IMR-90 (cell line): ENCODE results near the gene PRKCE. TPM values are rescaled to one million over a fixed set of nuclear protein-coding genes. Genes with fewer than 3 reads are reported as not detected.

ENCODE experiments used
- ATAC-seq: fragments of 200-7000 bp; cut with Tn5 transposase; 2 replicates; pipeline ENCODE4 v1.9.1; 2020; ENCODE audit warnings: low read depth, mild to moderate bottlenecking, moderate library complexity
- BruUV-seq: library from RNA; stranded (reverse); fragments of 400-500 nt; replicated peaks from 2 replicates; lab custom pipeline; 2021; lab: Mats Ljungman, UMichigan
- CTCF ChIA-PET: fragments of 300-600 bp; formaldehyde crosslinking; extraction: SDS; loops from one replicate; lab custom pipeline; 2021; ENCODE audit warnings: antibody characterized with exemption; lab: Yijun Ruan, JAX
- POLR2A ChIA-PET: fragments of 300-600 bp; sonication (Branson Sonifier 250); formaldehyde crosslinking; loops from one replicate; lab custom pipeline; 2022; ENCODE audit warnings: antibody characterized with exemption; ENCODE audit not compliant: unreplicated experiment; lab: Charles Lee
- DNase-seq: peaks from one replicate; pipeline ENCODE4 v3.0.0; 2013
- H2AFZ ChIP-seq: replicated peaks from 2 replicates; pipeline ENCODE3; 2013; ENCODE audit warnings: low read length, mild to moderate bottlenecking; ENCODE audit not compliant: poor library complexity
- H2AK5ac ChIP-seq: 2 replicates; pipeline ENCODE4 v1.6.1; 2013; ENCODE audit warnings: low read depth, low read length, inconsistent platforms
- H2AK9ac ChIP-seq: replicated peaks from 2 replicates; pipeline ENCODE3; 2013; ENCODE audit warnings: mild to moderate bottlenecking, low read depth, low read length, moderate library complexity; ENCODE audit not compliant: poor library complexity
- H2BK120ac ChIP-seq: 2 replicates; pipeline ENCODE4 v1.6.1; 2013; ENCODE audit warnings: low read depth, low read length, inconsistent platforms
- H2BK15ac ChIP-seq: 3 replicates; pipeline ENCODE4 v1.6.1; 2013; ENCODE audit warnings: low read depth, low read length, inconsistent platforms
- H2BK20ac ChIP-seq: 2 replicates; pipeline ENCODE4 v1.6.1; 2013; ENCODE audit warnings: low read depth, mild to moderate bottlenecking, inconsistent platforms, low read length, moderate library complexity
- H2BK5ac ChIP-seq: 2 replicates; pipeline ENCODE4 v1.6.1; 2013; ENCODE audit warnings: mild to moderate bottlenecking, low read depth, low read length, inconsistent platforms; ENCODE audit not compliant: poor library complexity, severe bottlenecking
- H3K14ac ChIP-seq: replicated peaks from 2 replicates; pipeline ENCODE4 v1.6.1; 2013; ENCODE audit warnings: low read depth, low read length, inconsistent platforms
- H3K18ac ChIP-seq: 2 replicates; pipeline ENCODE4 v1.6.1; 2013; ENCODE audit warnings: low read depth, low read length, control low read depth
- H3K23ac ChIP-seq: 2 replicates; pipeline ENCODE4 v1.6.1; 2013; ENCODE audit warnings: low read depth, low read length, inconsistent platforms
- H3K27ac ChIP-seq: 2 replicates; pipeline ENCODE4 v1.5.1; 2013; ENCODE audit warnings: mild to moderate bottlenecking, control low read depth, low read length; ENCODE audit not compliant: insufficient read depth
- H3K27me3 ChIP-seq: 2 replicates; pipeline ENCODE4 v1.6.1; 2013; ENCODE audit warnings: low read length; ENCODE audit not compliant: control insufficient read depth, insufficient read depth
- H3K36me3 ChIP-seq: 2 replicates; pipeline ENCODE4 v1.6.1; 2013; ENCODE audit warnings: low read length, mixed read lengths; ENCODE audit not compliant: control insufficient read depth, insufficient read depth
- H3K4ac ChIP-seq: 2 replicates; pipeline ENCODE4 v1.6.1; 2013; ENCODE audit warnings: low read depth, low read length, inconsistent platforms
- H3K4me1 ChIP-seq: 2 replicates; pipeline ENCODE4 v1.6.1; 2013; ENCODE audit warnings: low read length, mixed read lengths; ENCODE audit not compliant: control insufficient read depth, insufficient read depth
- H3K4me2 ChIP-seq: 2 replicates; pipeline ENCODE4 v1.6.1; 2013; ENCODE audit warnings: low read depth, mild to moderate bottlenecking, control low read depth, low read length, moderate library complexity
- H3K4me3 ChIP-seq: 2 replicates; pipeline ENCODE4 v1.5.1; 2013; ENCODE audit warnings: low read depth, mild to moderate bottlenecking, control low read depth, low read length, moderate library complexity; ENCODE audit not compliant: insufficient read depth
- H3K56ac ChIP-seq: 2 replicates; pipeline ENCODE4 v1.6.1; 2013; ENCODE audit warnings: low read length, inconsistent platforms; ENCODE audit not compliant: insufficient read depth; ENCODE audit errors: extremely low read depth
- H3K79me1 ChIP-seq, 2 experiments: 2 replicates each; pipeline ENCODE4 v1.6.1; 2013; ENCODE audit warnings: low read length in 2 of 2, inconsistent platforms in 1 of 2, low read depth in 1 of 2
- H3K9ac ChIP-seq: 2 replicates; pipeline ENCODE4 v1.6.1; 2013; ENCODE audit warnings: low read depth, low read length, control low read depth
- H3K9me1 ChIP-seq: 2 replicates; pipeline ENCODE4 v1.6.1; 2013; ENCODE audit warnings: low read length, inconsistent platforms; ENCODE audit not compliant: insufficient read depth
- H3K9me3 ChIP-seq: 2 replicates; pipeline ENCODE4 v1.6.1; 2013; ENCODE audit warnings: low read length; ENCODE audit not compliant: control insufficient read depth, insufficient read depth
- H4K20me1 ChIP-seq: 2 replicates; pipeline ENCODE4 v1.6.1; 2013; ENCODE audit warnings: low read length, inconsistent platforms; ENCODE audit not compliant: insufficient read depth
- H4K5ac ChIP-seq: 2 replicates; pipeline ENCODE4 v1.6.1; 2013; ENCODE audit warnings: mild to moderate bottlenecking, low read depth, low read length, control low read depth
- H4K8ac ChIP-seq, 2 experiments: 2 replicates each; pipeline ENCODE4 v1.6.1; 2013; ENCODE audit warnings: low read depth in 2 of 2, low read length in 2 of 2, control low read depth in 1 of 2, inconsistent platforms in 1 of 2
- H4K91ac ChIP-seq: 2 replicates; pipeline ENCODE4 v1.6.1; 2013; ENCODE audit warnings: low read depth, low read length, inconsistent platforms; ENCODE audit not compliant: insufficient read depth
- BHLHE40 ChIP-seq: fragments of 150-350 bp; IDR thresholded peaks from 2 replicates; pipeline ENCODE4 v1.6.1; 2016; ENCODE audit warnings: mild to moderate bottlenecking, low read depth, low read length
- CEBPB ChIP-seq: IDR thresholded peaks from 2 replicates; pipeline ENCODE4 v1.6.1; 2012; ENCODE audit warnings: low read depth, low read length, improper control_type of control experiment
- CHD1 ChIP-seq: IDR thresholded peaks from 2 replicates; pipeline ENCODE4 v1.6.1; 2012; ENCODE audit warnings: low read depth, low read length, improper control_type of control experiment
- FOS ChIP-seq: fragments of 150-350 bp; IDR thresholded peaks from 2 replicates; pipeline ENCODE4 v1.6.1; 2016; ENCODE audit warnings: low read depth, low read length
- MAFK ChIP-seq: IDR thresholded peaks from 2 replicates; pipeline ENCODE4 v1.6.1; 2012; ENCODE audit warnings: low read depth, low read length, improper control_type of control experiment
- MAZ ChIP-seq: IDR thresholded peaks from 2 replicates; pipeline ENCODE4 v1.6.1; 2012; ENCODE audit warnings: low read depth, mild to moderate bottlenecking, low read length, improper control_type of control experiment, moderate library complexity, borderline replicate concordance
- MXI1 ChIP-seq: IDR thresholded peaks from 2 replicates; pipeline ENCODE4 v1.6.1; 2012; ENCODE audit warnings: low read depth, mild to moderate bottlenecking, low read length, moderate library complexity, borderline replicate concordance
- NFE2L2 ChIP-seq: fragments of 150-350 bp; IDR thresholded peaks from 2 replicates; pipeline ENCODE4 v1.6.1; 2016; ENCODE audit warnings: low read depth, mild to moderate bottlenecking, low read length
- POLR2A ChIP-seq: IDR thresholded peaks from 2 replicates; pipeline ENCODE4 v1.6.1; 2012; ENCODE audit warnings: mild to moderate bottlenecking, low read depth, low read length
- RAD21 ChIP-seq: IDR thresholded peaks from 2 replicates; pipeline ENCODE4 v1.6.1; 2012; ENCODE audit warnings: low read length, improper control_type of control experiment
- RCOR1 ChIP-seq: IDR thresholded peaks from 2 replicates; pipeline ENCODE4 v1.6.1; 2012; ENCODE audit warnings: mild to moderate bottlenecking, low read length, improper control_type of control experiment; ENCODE audit not compliant: insufficient replicate concordance
- SMC3 ChIP-seq: fragments of 150-350 bp; IDR thresholded peaks from 2 replicates; pipeline ENCODE4 v1.6.1; 2016; ENCODE audit warnings: low read depth, mild to moderate bottlenecking, antibody characterized with exemption, low read length, moderate library complexity
- WGBS, 2 experiments: methylation state at CpG; one replicate each; pipeline versions ENCODE4 v1.1.5 to v1.1.7; 2013; ENCODE audit warnings: missing lambda C conversion rate in 2 of 2; ENCODE audit not compliant: insufficient read length in 1 of 2; ENCODE audit errors: extremely low coverage in 2 of 2; 5-methylcytosine and 5-hydroxymethylcytosine counted together
- dilution Hi-C: fragments of 300-500 bp; cut with HindIII; formaldehyde crosslinking; loops from one replicate; pipeline ENCODE4 v1.14.3; 2018; ENCODE audit warnings: low sequenced_read_pairs; ENCODE audit not compliant: unreplicated experiment
- in situ Hi-C: fragments of 300-500 bp; cut with MboI; formaldehyde crosslinking; loops from 3 replicates; pipeline ENCODE4 v1.14.3; 2019; ENCODE audit warnings: low sequenced_read_pairs, inconsistent platforms, mixed read lengths
- intact Hi-C: fragments of 100-400 bp; cut with micrococcal nuclease; formaldehyde crosslinking; loops from 2 replicates; pipeline ENCODE4 v1.10.0; 2022
- polyA plus RNA-seq, 3 experiments: library from polyadenylated mRNA; depleted of rRNA; stranded (reverse); fragments of >200 nt; gene quantifications; 2 replicates each; pipeline ENCODE4 v1.2.3, GENCODE V29; 2012; ENCODE audit warnings: low replicate concordance in 1 of 3
- total RNA-seq: library from RNA; depleted of rRNA; stranded (reverse); fragments of >200 nt; gene quantifications from 2 replicates; pipeline ENCODE4 v1.2.3, GENCODE V29; 2012
- TF ChIP-seq, protein P1 (sequence below): conservative IDR thresholded peaks from 2 replicates; pipeline ENCODE4 v1.5.1; 2012; ENCODE audit warnings: mild to moderate bottlenecking, low read depth, low read length, improper control_type of control experiment

Gene PRKCE
- total and polyA plus RNA-seq, 2 of the 4 experiments (the other 2 are of a cell fraction) = 8.1 to 32.4 TPM

DNA sequence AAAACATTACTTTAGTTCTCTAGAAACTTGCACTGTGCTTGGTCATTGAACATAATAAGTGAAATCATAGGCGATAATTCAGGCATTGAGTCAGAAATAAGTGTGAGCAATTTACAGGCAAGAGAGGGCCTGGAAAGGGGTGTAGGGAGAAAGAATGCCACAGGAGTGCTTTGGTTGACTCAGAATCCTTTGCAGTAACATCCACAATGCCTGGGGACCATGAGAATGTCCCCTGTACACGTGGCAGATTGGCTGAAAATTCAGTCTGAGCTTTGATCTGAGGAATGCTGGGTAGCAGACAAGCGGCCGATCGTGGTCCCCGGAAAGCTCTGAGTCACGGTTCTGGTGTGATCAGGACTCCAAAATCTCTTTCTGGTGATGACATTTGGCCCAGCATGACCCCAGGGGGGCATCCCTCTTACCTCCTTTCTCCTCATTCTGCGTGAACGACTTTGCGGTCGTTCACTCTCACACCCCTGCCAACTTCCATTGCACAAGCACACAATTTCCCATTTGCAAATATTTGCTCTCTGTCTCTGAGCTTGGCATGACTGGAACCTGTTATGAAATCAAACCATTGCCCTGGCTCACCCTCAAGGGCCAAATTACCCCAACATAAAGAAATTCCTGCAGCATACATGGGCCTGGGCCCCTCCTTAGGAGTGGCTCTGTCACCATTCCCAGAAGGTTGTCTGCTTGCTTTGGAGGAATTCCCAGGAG, 340.7 kb downstream of the PRKCE start:
- Histone ChIP-seq H2BK120ac (peak overlapping the region; percentile 94), H3K14ac (peak overlapping the region; percentile 84), H2BK15ac (peak overlapping the region; percentile 85; the same call in 2 of the 3 replicates), H4K8ac (peak overlapping the region; percentile 62 to 76; a peak in 3 of 4 replicates), H3K79me1 (no peaks in the 10 kb centered on the region), H3K4me3 (no peak overlapping the region), H2BK20ac (peak overlapping the region; percentile 95), H3K4me1 (peaks cover 19% of the 10 kb centered on the region), H3K23ac (peak overlapping the region; percentile 76; the same call in 1 of the 2 replicates), H3K56ac (peak overlapping the region; percentile 59; the same call in 1 of the 2 replicates), H3K9me1 (peaks cover 11% of the 10 kb centered on the region; the same call in 1 of the 2 replicates), H3K9me3 (no peaks in the 10 kb centered on the region; the same call in 1 of the 2 replicates), H2AK9ac (peak overlapping the region; percentile 49), H3K18ac (peak overlapping the region; percentile 93), H4K91ac (peak overlapping the region; percentile 95), H4K20me1 (no peaks in the 10 kb centered on the region), H2AFZ (peak overlapping the region; percentile 68), H3K9ac (no peak overlapping the region), H2AK5ac (peak overlapping the region; percentile 92), H3K27ac (peak overlapping the region; percentile 70), H3K4ac (peak overlapping the region; percentile 96), H3K36me3 (peaks cover 6% of the 10 kb centered on the region; the same call in 1 of the 2 replicates), H4K5ac (peak overlapping the region; percentile 90), H3K27me3 (no peaks in the 10 kb centered on the region), H3K4me2 (peak overlapping the region; percentile 44), H2BK5ac (peak overlapping the region; percentile 81)
- dilution Hi-C loops = no loop called here
- in situ Hi-C loops = no loop called here
- POLR2A ChIA-PET = no interaction called here
- TF ChIP-seq FOS = no peak
- 0 out of 2 replicates have a peak, but pooled peaks have one; percentile 8 for TF ChIP-seq BHLHE40
- TF ChIP-seq, protein P1, sequence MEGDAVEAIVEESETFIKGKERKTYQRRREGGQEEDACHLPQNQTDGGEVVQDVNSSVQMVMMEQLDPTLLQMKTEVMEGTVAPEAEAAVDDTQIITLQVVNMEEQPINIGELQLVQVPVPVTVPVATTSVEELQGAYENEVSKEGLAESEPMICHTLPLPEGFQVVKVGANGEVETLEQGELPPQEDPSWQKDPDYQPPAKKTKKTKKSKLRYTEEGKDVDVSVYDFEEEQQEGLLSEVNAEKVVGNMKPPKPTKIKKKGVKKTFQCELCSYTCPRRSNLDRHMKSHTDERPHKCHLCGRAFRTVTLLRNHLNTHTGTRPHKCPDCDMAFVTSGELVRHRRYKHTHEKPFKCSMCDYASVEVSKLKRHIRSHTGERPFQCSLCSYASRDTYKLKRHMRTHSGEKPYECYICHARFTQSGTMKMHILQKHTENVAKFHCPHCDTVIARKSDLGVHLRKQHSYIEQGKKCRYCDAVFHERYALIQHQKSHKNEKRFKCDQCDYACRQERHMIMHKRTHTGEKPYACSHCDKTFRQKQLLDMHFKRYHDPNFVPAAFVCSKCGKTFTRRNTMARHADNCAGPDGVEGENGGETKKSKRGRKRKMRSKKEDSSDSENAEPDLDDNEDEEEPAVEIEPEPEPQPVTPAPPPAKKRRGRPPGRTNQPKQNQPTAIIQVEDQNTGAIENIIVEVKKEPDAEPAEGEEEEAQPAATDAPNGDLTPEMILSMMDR = no peak
- TF ChIP-seq NFE2L2 = no peak
- TF ChIP-seq MAFK = no peak
- TF ChIP-seq CHD1 = no peak
- TF ChIP-seq SMC3 = no peak
- peak; percentile 76 for TF ChIP-seq CEBPB
- no peak for TF ChIP-seq POLR2A
- no peak for TF ChIP-seq RCOR1
- TF ChIP-seq MAZ = no peak
- no peak for TF ChIP-seq RAD21
- TF ChIP-seq MXI1 = no peak
- intact Hi-C loops = loop anchor here (1.0 to 5.0 kb wide), 3 partner anchors 54 to 349 kb away; no protein-coding TSS in a partner anchor
- WGBS, 2 experiments = 53% methylated on average over 3 of the region's 11 CpGs; no CpG with 5 or more reads in 1 of the 2 experiments
- DNase-seq (peak; percentile 66), ATAC-seq (peak; percentile 75)
- CTCF ChIA-PET = interaction anchor here (1.2 to 1.5 kb wide), 3 partner anchors 302 to 475 kb away, joined by 3 read pairs; no protein-coding TSS in a partner anchor
- no TSS peak for BruUV-seq
